Measurements from ENCODE around the gene SAPCD2.
A peak's percentile ranks its signal among the peaks of the same experiment; 100 is the strongest.
"Not testable (repeated sequence)": the region's sequence is repeated elsewhere in the genome, so short reads cannot be mapped to it uniquely, and the experiment has no call there.

SAPCD2 gene

GRCh38 chr9:137067860-137068538 is 2.4 kb downstream of the SAPCD2 start:
- Histone ChIP-seq H3K27me3 (no peaks in the 10 kb centered on the region), H3K4me3 (peak overlapping the region in 8 of 10 experiments; percentile 72 to 86 (median 76); a peak in 11 of 20 replicates), H3K9ac (peak overlapping the region in 7 of 11 experiments; percentile 68 to 84 (median 77); a peak in 11 of 22 replicates), H3K4me1 (peaks cover 37 to 67% (median 44%) of the 10 kb centered on the region in 10 experiments), H3K27ac (peak overlapping the region in 2 of 11 experiments; percentile 4 to 8; a peak in 1 of 22 replicates), H3K36me3 (peaks cover 0 to 38% (median 34%) of the 10 kb centered on the region in 11 experiments; a peak in 17 of 22 replicates), H3K4me2 (peak overlapping the region; percentile 87 to 100 (median 97)), H3K9me3 (replicated peaks in 1 of 11) (no peaks in the 10 kb centered on the region), H4K20me1 (peaks cover 0 to 70% (median 65%) of the 10 kb centered on the region in 11 experiments; a peak in 18 of 22 replicates)
- TF ChIP-seq Cebpa-rat (IDR thresholded peaks at IDR 0.05), result no peak

- Histone ChIP-seq H3K9ac (peak overlapping the region in 1 of 11 experiments; percentile 5; a peak in 1 of 22 replicates), H3K9me3 (replicated peaks in 1 of 11) (no peaks in the 10 kb centered on the region), H3K36me3 (peaks cover 0 to 44% (median 36%) of the 10 kb centered on the region in 11 experiments; a peak in 17 of 22 replicates), H3K4me1 (peaks cover 28 to 55% (median 40%) of the 10 kb centered on the region in 10 experiments), H3K4me2 (no peak overlapping the region), H3K27me3 (no peaks in the 10 kb centered on the region), H3K4me3 (no peak overlapping the region), H4K20me1 (peaks cover 0 to 72% (median 66%) of the 10 kb centered on the region in 11 experiments; a peak in 18 of 22 replicates), H3K27ac (no peak overlapping the region)
- TF ChIP-seq Cebpa-rat (IDR thresholded peaks at IDR 0.05), result no peak
Measured at GRCh38 chr9:137066096-137066861, 4.1 kb downstream of the SAPCD2 start.

GRCh38 chr9:137065336-137065967 is 4.9 kb downstream of the SAPCD2 start:
- H3K9me3 ChIP-seq (replicated peaks in 1 of 11), result no peaks in the 10 kb centered on the region
- H3K9ac ChIP-seq, result peak overlapping the region in 1 of 11 experiments; percentile 5; a peak in 1 of 22 replicates
- H3K4me2 ChIP-seq, result no peak overlapping the region
- peaks cover 21 to 48% (median 32%) of the 10 kb centered on the region in 10 experiments for H3K4me1 ChIP-seq
- H3K27me3 ChIP-seq, result no peaks in the 10 kb centered on the region
- H3K27ac ChIP-seq, result no peak overlapping the region
- no peak for TF ChIP-seq Cebpa-rat (IDR thresholded peaks at IDR 0.05)
- H3K4me3 ChIP-seq, result no peak overlapping the region
- peaks cover 0 to 72% (median 66%) of the 10 kb centered on the region in 11 experiments; a peak in 18 of 22 replicates for H4K20me1 ChIP-seq
- H3K36me3 ChIP-seq, result peaks cover 0 to 44% (median 36%) of the 10 kb centered on the region in 11 experiments; a peak in 17 of 22 replicates

- TF ChIP-seq Cebpa-rat (IDR thresholded peaks at IDR 0.05), result no peak
- Histone ChIP-seq H3K4me3 (no peak overlapping the region), H3K9me3 (replicated peaks in 1 of 11) (no peaks in the 10 kb centered on the region), H3K4me1 (peaks cover 18 to 44% (median 29%) of the 10 kb centered on the region in 10 experiments), H4K20me1 (peaks cover 0 to 69% (median 63%) of the 10 kb centered on the region in 11 experiments; a peak in 18 of 22 replicates), H3K36me3 (peaks cover 0 to 44% (median 36%) of the 10 kb centered on the region in 11 experiments; a peak in 17 of 22 replicates), H3K4me2 (no peak overlapping the region), H3K9ac (no peak overlapping the region), H3K27me3 (no peaks in the 10 kb centered on the region), H3K27ac (no peak overlapping the region)
Measured at GRCh38 chr9:137064880-137065164, 5.5 kb downstream of the SAPCD2 start.

- Histone ChIP-seq H4K20me1 (peaks cover 0 to 64% (median 57%) of the 10 kb centered on the region in 11 experiments; a peak in 18 of 22 replicates), H3K36me3 (peaks cover 0 to 44% (median 36%) of the 10 kb centered on the region in 11 experiments; a peak in 17 of 22 replicates)
- TF ChIP-seq Cebpa-rat (IDR thresholded peaks at IDR 0.05), result no peak
Measured at GRCh38 chr9:137064027-137064879, 6.1 kb downstream of the SAPCD2 start.

GRCh38 chr9:137063311-137064026 is 6.9 kb downstream of the SAPCD2 start:
- Histone ChIP-seq H3K4me1 (peaks cover 9 to 35% (median 20%) of the 10 kb centered on the region in 10 experiments), H3K9ac (no peak overlapping the region), H3K4me3 (no peak overlapping the region), H3K4me2 (peak overlapping the region in 4 of 11 experiments; percentile 10 to 29 (median 20); a peak in 3 of 22 replicates), H3K27ac (no peak overlapping the region), H4K20me1 (peaks cover 0 to 56% (median 50%) of the 10 kb centered on the region in 11 experiments; a peak in 18 of 22 replicates), H3K27me3 (no peaks in the 10 kb centered on the region), H3K36me3 (peaks cover 0 to 44% (median 36%) of the 10 kb centered on the region in 11 experiments; a peak in 17 of 22 replicates), H3K9me3 (replicated peaks in 1 of 11) (no peaks in the 10 kb centered on the region)
- no peak for TF ChIP-seq Cebpa-rat (IDR thresholded peaks at IDR 0.05)

More at GRCh38 chr9:137064027-137064879, 6.1 kb downstream of the SAPCD2 start:
- no peak overlapping the region for H3K9ac ChIP-seq
- H3K4me1 ChIP-seq, result peaks cover 13 to 39% (median 24%) of the 10 kb centered on the region in 10 experiments
- no peak overlapping the region for H3K4me3 ChIP-seq
- H3K27me3 ChIP-seq, result no peaks in the 10 kb centered on the region
- H3K27ac ChIP-seq, result no peak overlapping the region
- H3K4me2 ChIP-seq, result peak overlapping the region in 4 of 11 experiments; percentile 10 to 29 (median 20); a peak in 3 of 22 replicates
- H3K9me3 ChIP-seq (replicated peaks in 1 of 11), result no peaks in the 10 kb centered on the region

- Histone ChIP-seq H3K36me3 (peaks cover 0 to 44% (median 36%) of the 10 kb centered on the region in 11 experiments; a peak in 17 of 22 replicates), H4K20me1 (peaks cover 0 to 49% (median 43%) of the 10 kb centered on the region in 11 experiments; a peak in 18 of 22 replicates), H3K4me1 (peaks cover 4 to 35% (median 18%) of the 10 kb centered on the region in 10 experiments)
- H3K9ac ChIP-seq; H3K4me3 ChIP-seq; H3K27ac ChIP-seq; H3K9me3 ChIP-seq (replicated peaks in 1 of 11); H3K4me2 ChIP-seq; H3K27me3 ChIP-seq: not testable (repeated sequence)
Measured at GRCh38 chr9:137062798-137063197, 7.6 kb downstream of the SAPCD2 start.

Data from BLaER1 treated with 17β-estradiol and CSF1 and Interleukin-3, amounts not matched to agents 10 nM and 100 nM (cell line).